ENCODE results near the gene EXOC3L4.

EXOC3L4 gene

GRCh38 chr14:103121121-103121845 is 26.8 kb downstream of the EXOC3L4 start:
- TF ChIP-seq CTCF (IDR thresholded peaks at IDR 0.05; ENCODE audit: control insufficient read depth, extremely low read depth, insufficient read depth): no peak
- DNase-seq (ENCODE audit: low read depth): no peak
- H3K4me3 ChIP-seq (ENCODE audit: low read depth, low read length): no peak overlapping the region

DNA sequence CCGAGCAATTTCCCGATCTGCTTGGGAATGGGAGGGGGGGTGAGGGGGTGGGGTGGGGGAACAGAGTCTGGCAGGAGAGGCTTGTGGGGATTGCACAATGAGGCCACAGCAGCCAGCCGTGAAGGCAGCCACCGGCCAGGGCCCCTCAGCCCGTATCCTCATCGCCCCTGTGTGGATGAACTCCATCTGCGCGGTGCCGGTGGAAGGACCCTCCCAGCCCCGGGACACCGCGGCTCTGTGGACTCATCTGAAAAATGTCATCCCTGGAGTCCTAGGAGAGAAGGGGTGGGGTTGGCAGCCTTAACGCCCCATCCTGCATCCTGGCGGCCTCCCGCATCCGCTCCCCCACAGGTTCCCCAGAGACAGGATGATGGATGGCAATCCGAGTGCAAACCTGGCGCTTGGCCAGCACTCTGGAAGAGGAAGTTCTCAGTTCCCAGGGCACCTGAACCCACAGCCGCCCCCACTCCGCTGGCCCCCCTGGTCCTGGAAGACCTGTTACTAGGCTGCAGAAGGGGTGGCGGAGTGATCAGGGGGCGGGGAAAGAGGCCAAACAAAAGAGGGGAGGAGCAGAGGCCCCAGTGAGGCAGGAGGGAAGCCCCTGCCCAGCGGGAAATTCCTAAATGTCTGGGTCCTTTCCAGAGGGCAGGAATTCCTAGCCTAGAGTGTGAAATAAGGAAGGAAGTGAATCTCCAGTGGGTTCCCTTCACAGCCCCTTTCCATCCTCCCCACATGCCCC is 27.5 kb downstream of the EXOC3L4 start:
- no peak overlapping the region for H3K4me3 ChIP-seq (ENCODE audit: low read depth, low read length)
- no peak for DNase-seq (ENCODE audit: low read depth)

DNA sequence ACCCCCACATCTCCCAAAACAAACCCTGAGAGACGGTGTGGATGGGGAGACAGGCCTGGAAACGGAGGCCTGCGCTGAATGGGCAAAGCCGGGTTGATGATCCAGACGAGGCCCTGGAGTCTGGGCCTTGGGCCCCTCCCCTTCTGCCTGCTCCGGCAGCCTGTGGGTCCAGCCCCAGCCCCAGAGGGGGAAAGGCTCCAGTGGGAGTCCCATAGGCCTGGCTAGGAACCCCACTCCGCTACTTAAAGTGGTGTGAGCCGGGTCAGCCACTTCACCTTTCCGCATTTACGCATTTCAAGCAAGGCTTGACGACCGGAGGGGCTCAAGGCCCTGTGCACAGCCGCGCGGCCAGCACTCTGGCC is 28.0 kb downstream of the EXOC3L4 start:
- no peak overlapping the region for H3K4me3 ChIP-seq (ENCODE audit: low read depth, low read length)
- DNase-seq (ENCODE audit: low read depth): no peak
- no peak for TF ChIP-seq CTCF (IDR thresholded peaks at IDR 0.05; ENCODE audit: control insufficient read depth, extremely low read depth, insufficient read depth)

More for the DNA sequence above, 27.5 kb downstream of the EXOC3L4 start:
- TF ChIP-seq CTCF (IDR thresholded peaks at IDR 0.05; ENCODE audit: control insufficient read depth, extremely low read depth, insufficient read depth): no peak

GRCh38 chr14:103122947-103123633 is 28.6 kb downstream of the EXOC3L4 start, which contains the start of gene TNFAIP2:
Gene TNFAIP2 (plus strand): TSS chr14:103123461. CDS start chr14:103126458, 2,997 bp downstream.
- no peak within 1 kb of the TSS for H3K4me3 ChIP-seq (ENCODE audit: low read depth, low read length)
- no peak for TF ChIP-seq CTCF (IDR thresholded peaks at IDR 0.05; ENCODE audit: control insufficient read depth, extremely low read depth, insufficient read depth)
- no peak for DNase-seq (ENCODE audit: low read depth)

- DNase-seq (ENCODE audit: low read depth): no peak
- no peak overlapping the region for H3K4me3 ChIP-seq (ENCODE audit: low read depth, low read length)
- TF ChIP-seq CTCF (IDR thresholded peaks at IDR 0.05; ENCODE audit: control insufficient read depth, extremely low read depth, insufficient read depth): no peak
Observed at GRCh38 chr14:103123634-103124500, 29.3 kb downstream of the EXOC3L4 start.

GRCh38 chr14:103124501-103125001 is 30.0 kb downstream of the EXOC3L4 start:
- TF ChIP-seq CTCF (IDR thresholded peaks at IDR 0.05; ENCODE audit: control insufficient read depth, extremely low read depth, insufficient read depth): no peak
- no peak overlapping the region for H3K4me3 ChIP-seq (ENCODE audit: low read depth, low read length)
- DNase-seq (ENCODE audit: low read depth): no peak
